GM18508 (cell line): ENCODE results near the gene PITPNB.

Experiments used
- ATAC-seq: cut with Tn5 transposase; IDR thresholded peaks from one replicate; pipeline ENCODE4 v1.9.1; 2021; ENCODE audit warnings: moderate number of reproducible peaks; ENCODE audit not compliant: insufficient read depth, unreplicated experiment

Gene PITPNB

DNA sequence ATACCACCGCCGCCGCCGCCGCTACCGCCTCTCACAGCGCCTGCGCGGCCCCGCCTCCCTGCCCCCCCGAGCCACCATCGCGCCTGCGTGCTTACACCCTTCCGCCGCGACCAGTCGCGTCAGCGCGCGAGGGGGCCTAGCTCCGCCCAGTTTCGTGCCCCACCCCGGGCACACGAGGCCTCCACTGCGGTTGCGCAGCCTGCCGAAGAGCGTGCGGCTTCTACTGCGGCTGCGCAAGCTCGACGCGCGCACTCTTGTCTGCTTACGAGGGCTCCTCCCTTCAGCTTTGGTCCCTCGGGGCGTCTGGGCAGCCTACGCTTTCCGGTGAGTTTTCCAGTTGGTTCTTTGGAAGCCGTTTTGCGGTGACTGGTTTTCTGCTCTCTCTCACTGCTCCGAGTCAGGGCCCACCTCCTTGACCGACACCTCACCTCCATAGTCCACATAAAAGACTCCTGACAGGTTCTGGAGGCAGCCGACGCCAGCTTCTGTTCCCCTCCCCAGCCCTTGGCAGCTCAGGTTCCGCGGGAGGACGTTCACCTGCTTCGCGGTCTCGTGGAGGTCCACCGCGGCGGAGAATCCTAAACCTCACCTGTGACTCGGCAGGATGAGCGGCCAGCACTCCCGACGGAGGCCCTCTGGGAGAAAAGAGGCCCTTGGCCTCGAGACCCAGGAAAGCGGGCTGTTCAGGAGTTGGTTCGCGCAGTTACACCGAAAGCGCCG, at the start of gene PITPNB:
Gene PITPNB, minus strand, starts transcription at position 35 of the 720 bp plus-strand sequence. CDS start 65 bp downstream, outside the sequence.
- ATAC-seq: peak; percentile 49

DNA sequence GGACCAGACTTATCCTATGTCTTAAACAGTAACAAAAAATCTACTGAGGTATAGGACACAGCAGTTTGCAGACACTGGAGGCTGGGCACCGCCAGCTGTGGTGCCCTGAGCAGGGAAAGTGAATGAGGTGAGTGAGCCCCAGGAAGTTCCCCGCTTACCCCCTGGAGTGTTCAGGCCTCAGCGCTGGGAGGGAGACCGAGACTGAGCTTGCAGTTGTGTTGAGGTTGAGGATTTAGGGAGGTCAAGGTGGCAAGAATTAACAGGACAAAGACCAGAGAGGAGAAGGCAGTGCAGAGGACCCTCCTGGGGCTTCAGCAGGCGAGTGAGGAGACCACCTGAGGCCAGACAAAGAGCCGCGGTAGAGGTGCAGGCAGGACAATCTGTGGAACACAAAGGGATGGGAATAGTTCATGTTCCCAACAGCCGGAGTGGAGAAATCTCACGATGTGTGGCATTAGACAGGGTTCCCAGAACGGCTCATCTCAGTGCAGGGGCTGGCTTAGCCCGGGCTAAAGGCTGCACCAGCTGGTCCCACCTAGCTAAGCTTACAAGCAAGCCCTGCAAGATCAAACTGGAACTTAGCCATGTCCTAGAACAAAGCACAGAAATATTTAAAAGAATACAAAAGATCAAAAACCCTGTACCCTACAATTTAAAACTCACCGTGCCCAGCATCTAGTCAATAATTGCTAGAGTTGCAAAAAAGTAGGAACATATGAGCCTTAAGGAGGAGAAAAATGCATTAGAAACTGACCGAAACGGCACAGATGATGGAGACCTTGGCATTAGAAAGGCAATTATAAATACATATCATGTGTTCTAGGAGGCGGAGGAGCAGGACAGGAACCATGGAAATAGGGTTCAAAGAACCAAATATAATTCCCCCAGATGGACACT, 47.4 kb upstream of the PITPNB start:
- no peak for ATAC-seq

GRCh38 chr22:27962268-27963044, 43.4 kb upstream of the PITPNB start:
- ATAC-seq: no peak

DNA sequence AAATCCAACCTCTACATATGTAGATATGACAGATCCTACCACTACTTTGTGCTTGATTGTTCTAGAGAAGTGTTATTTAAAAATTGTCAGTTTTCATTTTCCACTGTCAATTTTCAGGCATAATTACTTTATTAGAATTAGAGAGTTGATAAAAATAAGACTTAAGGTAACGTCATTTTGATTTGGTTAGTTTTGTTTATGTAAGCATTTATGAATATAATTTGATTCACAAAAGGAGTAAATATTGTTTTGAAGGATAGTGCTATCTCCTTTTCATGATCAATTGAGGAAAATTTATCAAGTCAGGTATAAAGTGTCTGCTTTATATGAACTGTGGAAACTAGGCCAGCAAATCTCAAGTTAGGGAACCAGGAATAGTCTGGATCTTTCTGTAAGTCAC, 42.6 kb upstream of the PITPNB start:
- ATAC-seq: no peak

GRCh38 chr22:27961182-27961581, 42.1 kb upstream of the PITPNB start:
- ATAC-seq: no peak

DNA sequence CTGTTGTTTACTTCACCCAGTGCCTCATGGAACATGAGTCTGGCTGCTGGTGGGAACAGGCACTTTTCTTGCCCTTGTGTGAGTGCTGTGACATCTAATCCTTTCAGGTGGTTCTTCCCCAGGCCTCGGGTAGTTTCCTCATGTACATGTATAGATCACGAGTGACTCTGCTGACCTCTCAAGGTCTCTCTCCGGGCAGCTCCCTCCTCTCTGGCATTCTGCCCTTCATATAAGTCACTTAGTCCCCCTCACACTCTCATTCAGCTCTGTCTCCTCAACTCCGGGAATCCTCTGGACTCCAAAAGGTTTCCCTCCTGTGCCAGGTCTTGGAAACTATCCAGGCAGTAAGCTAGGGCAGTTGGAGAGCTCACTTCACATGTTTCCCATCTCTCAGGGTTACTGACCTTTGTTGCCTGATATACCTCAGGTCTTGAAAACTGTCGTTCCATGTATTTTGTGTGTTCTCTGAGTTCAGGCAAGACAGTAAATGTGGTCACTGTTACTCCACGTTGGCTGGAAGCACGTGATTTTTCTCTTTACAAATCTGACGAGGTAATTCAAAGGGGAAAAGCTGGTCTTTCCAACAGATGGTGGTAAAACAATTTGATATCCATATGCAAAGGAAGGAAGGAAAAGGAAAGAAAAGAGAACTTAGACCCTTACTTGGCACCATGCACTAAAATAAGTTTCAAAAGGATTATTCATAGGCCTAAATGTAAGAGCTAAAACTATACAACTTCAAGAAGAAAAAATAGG, 40.5 kb upstream of the PITPNB start:
- no peak for ATAC-seq

- ATAC-seq: no peak
Observed at GRCh38 chr22:27952779-27953178, 33.7 kb upstream of the PITPNB start.

- ATAC-seq: no peak
Observed at GRCh38 chr22:27952091-27952490, 33.0 kb upstream of the PITPNB start.

GRCh38 chr22:27949421-27949820, 30.4 kb upstream of the PITPNB start:
- no peak for ATAC-seq

DNA sequence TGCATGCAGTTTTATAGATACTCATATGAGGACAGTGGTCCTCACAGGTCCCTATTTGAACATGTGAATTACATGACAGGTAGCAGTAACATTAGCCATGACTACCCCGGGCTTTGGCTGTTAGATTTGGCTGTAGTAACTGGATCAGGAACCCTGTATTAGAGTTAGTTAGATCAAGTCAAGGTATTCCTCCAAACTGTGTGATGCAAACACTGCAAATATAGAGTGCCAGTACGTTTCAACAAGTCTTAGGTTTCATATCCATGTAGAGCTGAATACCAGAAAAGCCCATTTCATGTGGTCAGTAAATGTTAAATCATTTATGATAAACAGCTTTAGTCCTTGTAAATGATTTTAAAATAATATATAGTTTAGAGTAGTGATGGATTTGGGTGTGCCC, 29.5 kb upstream of the PITPNB start:
- no peak for ATAC-seq

DNA sequence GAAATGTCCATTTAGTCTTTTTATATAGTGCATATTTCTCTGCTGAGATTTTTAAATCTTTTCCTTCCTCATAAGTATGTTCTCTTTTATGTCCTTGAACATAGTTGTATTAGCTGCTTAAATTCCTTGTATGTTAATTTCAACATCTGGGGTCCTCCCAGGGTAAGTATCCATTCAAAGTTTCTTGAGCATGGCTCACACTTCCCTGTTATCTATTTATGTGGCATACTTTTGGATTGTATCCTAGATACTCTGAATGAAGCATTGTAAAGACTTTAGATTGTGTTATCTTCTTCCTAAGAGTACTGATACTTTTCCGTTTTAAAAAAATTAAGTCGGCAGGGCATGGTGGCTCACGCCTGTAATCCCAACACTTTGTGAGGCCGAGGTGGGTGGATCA, 28.4 kb upstream of the PITPNB start:
- ATAC-seq: no peak

- ATAC-seq: no peak
Observed at GRCh38 chr22:27941143-27941542, 22.1 kb upstream of the PITPNB start.

DNA sequence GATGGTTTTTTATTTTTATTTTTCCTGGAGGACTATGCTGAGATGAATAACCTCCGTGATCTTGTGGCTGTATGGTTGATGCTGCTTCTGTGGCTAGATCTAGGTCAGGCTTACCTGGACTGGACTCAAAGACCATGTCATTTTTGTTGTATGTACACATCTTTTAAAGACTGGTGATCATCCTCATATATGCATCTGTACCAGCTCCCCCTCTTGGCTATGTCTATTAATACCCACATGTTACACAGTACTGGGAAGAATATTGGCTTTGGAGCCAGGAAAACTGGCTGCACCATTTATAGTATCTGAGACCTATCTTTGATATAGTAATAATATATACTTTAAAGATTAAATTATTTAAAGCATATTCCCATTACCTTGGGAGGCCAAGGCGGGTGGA, 18.4 kb upstream of the PITPNB start:
- no peak for ATAC-seq

DNA sequence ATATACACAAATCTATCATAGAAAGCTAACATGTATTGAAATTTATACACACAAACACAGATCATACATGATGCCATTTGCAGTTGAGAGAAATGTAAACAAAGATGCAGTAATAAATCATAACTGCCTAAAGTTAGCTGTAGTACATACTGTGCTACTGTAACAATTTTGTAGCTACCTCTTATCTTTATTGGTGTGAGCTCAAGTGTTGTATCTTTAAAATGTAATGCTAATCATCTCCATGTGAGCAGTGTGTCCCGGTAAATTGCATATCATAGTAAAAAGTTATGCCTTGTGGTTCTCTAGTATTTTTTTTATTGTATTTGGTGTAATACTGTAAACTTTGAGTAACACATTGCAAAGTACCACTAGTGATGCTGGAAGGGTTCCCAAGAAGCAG, 16.8 kb upstream of the PITPNB start:
- ATAC-seq: no peak

GRCh38 chr22:27934069-27934468, 15.0 kb upstream of the PITPNB start:
- no peak for ATAC-seq

- ATAC-seq: no peak
Observed at GRCh38 chr22:27933186-27933983, 14.3 kb upstream of the PITPNB start.

DNA sequence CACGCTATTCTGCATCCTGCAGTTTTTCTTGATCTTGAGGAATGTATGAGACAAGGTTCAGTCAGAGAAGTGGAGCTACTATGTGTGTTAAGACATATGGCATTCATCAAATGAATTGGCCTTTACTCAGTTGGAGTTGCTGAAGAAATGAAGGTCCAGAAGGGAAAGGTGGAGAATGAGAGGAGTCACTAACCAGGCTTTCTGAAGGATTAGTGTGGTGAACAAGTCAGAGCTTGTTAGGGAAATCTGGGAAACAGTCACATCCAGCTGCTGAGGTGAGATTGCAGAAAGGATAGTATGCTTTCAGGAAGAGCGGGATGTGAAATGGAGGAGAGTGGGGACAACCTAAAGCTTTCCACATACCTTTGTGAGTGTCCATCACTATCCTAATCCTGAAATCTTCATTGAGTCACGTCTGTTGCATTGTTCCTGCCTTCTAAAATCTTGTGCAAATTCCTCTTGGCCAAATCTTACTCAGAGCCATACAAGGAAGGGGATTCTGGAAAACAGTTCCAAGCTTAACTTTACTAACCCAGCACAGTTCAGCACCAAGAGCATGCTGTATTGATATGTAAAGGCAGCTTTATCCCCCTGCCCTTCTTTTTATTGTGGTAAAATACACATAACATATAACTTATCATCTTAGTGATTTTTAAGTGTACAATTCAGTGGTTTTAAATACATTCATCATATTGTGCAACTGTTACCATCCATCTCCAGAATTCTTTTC, 11.4 kb upstream of the PITPNB start:
- ATAC-seq: no peak

DNA sequence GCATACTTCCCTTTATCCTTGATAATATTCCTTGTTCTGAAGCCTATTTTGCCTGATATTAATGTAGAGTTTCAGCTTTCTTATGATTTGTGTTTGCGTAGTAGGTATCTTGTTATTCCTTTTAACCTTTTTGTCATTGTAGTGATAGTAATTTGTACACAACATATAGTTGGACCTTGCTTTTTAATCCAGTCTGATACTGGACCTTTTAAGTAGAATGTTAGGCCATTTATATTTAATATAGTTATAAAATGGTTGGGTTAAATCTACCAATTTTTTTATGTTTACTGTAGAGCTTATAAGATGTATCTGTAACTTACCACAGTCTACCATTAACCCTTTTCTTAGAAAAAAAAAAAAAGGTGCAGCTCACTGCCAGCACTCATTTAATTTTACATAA, 8.6 kb upstream of the PITPNB start:
- ATAC-seq: no peak

DNA sequence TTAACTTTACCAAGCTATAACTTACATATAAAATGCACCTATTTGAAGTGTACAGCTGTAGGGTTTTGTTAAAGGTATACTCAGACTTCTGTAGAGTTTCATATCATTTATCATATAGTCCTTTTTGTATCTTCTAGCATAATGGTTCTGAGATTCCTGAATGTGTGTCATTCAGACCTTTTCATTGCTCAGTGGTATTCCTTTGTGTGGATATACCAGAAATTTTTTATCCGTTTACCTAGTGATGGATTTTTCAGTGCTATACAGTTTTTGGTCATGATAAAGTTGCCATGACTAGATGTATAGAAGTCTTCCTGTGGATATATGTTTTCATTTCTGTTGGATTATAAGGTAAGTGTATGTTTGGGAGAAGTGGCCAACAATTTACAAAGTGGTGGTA, 6.3 kb upstream of the PITPNB start:
- ATAC-seq: no peak
